ENCODE data around the gene BLVRB. TPM values are rescaled to one million over a fixed set of nuclear protein-coding genes. Genes with fewer than 3 reads are reported as not detected.
"Not testable (repeated sequence)": the region's sequence is repeated elsewhere in the genome, so short reads cannot be mapped to it uniquely, and the experiment has no call there.

The BLVRB gene
- total RNA-seq, 1 experiment from 2014 or later, result 45.6 TPM

DNA sequence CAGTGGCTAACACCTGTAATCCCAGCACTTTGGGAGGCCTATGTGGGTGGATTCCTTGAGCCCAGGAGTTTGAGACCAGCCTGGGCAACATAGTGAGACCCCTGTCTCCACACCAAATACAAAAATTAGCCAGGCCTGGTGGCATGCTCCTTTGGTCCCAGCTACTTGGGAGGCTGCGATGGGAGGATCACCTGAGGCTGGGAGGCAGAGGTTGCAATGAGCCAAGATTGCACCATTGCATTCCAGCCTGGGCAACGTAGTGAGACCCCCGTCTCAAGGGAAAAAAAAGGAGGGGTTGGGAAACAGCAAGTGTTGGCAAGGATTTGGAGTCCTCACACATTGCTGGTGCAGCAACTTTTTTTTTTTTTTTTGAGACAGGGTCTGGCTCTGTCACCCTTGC, 20.5 kb upstream of the BLVRB start:
- ATAC-seq, result no peak
- BruUV-seq (replicated peaks), result no TSS peak

DNA sequence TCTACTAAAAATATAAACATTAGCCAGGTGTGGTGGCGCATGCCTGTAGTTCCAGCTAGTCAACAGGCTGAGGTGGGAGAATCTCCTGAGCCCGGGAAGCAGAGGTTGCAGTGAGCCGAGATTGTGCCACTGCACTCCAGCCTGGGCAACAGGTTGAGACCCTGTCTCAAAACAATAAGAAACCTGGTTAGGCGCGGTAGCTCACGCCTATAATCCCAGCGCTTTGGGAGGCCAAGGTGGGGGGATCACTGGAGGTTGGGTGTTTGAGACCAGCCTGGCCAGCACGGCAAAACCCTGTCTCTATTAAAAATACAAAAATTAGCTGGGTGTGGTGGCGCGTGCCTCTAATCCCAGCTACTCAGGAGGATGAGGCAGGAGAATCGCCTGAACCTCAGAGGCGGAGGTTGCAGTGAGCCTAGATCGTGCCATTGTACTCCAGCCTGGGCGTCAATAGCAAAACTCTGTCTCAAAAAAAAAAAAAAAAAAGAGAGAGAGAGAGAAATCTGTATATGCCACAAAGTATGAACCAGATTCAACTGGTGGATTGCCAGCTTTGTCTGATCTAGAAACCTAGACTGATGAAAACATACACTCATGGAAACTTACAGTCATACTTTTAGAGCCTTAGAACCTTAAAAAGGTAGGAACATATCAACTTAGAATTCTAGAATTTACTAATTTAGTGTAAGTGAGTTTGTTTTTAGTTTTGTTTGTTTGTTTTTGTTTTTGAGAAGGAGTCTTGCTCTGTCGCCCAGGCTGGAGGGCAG, 10.5 kb upstream of the BLVRB start:
- in situ Hi-C loops (cut with HindIII; ENCODE audit: low pct_unique_long_range_greater_than_20kb, low sequenced_read_pairs); POLR2A ChIA-PET; DNase-seq (ENCODE audit: low read depth, low spot score); H3K27ac ChIP-seq (ENCODE audit: low read length); CTCF ChIA-PET; H3K4me3 ChIP-seq (ENCODE audit: low read depth in 2 of 2, low read length in 2 of 2); H3K36me3 ChIP-seq (ENCODE audit: control insufficient read depth, insufficient read depth, low read length); H3K9me3 ChIP-seq (ENCODE audit: control insufficient read depth, insufficient read depth, low read depth, low read length); ATAC-seq; intact Hi-C loops (cut with micrococcal nuclease; ENCODE audit: unreplicated experiment); BruUV-seq (replicated peaks); H3K4me1 ChIP-seq (ENCODE audit: control insufficient read depth, insufficient read depth, low read length); H3K27me3 ChIP-seq (ENCODE audit: control insufficient read depth, insufficient read depth, low read length): not testable (repeated sequence)

More for the DNA sequence above, 20.5 kb upstream of the BLVRB start:
- Histone ChIP-seq H3K27ac (ENCODE audit: low read length) (no peak overlapping the region), H3K9me3 (ENCODE audit: control insufficient read depth, insufficient read depth, low read depth, low read length) (no peaks in the 10 kb centered on the region), H3K27me3 (ENCODE audit: control insufficient read depth, insufficient read depth, low read length) (no peaks in the 10 kb centered on the region), H3K36me3 (ENCODE audit: control insufficient read depth, insufficient read depth, low read length) (no peaks in the 10 kb centered on the region), H3K4me1 (ENCODE audit: control insufficient read depth, insufficient read depth, low read length) (no peaks in the 10 kb centered on the region), H3K4me3 (ENCODE audit: low read depth in 2 of 2, low read length in 2 of 2) (no peak overlapping the region)
- intact Hi-C loops (cut with micrococcal nuclease; ENCODE audit: unreplicated experiment) (no loop called here), in situ Hi-C loops (cut with HindIII; ENCODE audit: low pct_unique_long_range_greater_than_20kb, low sequenced_read_pairs) (no loop called here)
- TF ChIP-seq CTCF (IDR thresholded peaks at IDR 0.05) (no peak), POLR2AphosphoS5 (IDR thresholded peaks at IDR 0.05; ENCODE audit: low read depth, low read length) (no peak), SIN3A (IDR thresholded peaks at IDR 0.05; ENCODE audit: borderline replicate concordance, insufficient read depth, low read depth, low read length) (no peak), TCF7L2 (IDR thresholded peaks at IDR 0.05; ENCODE audit: low read depth, low read length) (no peak)
- TF ChIP-seq, protein P1, sequence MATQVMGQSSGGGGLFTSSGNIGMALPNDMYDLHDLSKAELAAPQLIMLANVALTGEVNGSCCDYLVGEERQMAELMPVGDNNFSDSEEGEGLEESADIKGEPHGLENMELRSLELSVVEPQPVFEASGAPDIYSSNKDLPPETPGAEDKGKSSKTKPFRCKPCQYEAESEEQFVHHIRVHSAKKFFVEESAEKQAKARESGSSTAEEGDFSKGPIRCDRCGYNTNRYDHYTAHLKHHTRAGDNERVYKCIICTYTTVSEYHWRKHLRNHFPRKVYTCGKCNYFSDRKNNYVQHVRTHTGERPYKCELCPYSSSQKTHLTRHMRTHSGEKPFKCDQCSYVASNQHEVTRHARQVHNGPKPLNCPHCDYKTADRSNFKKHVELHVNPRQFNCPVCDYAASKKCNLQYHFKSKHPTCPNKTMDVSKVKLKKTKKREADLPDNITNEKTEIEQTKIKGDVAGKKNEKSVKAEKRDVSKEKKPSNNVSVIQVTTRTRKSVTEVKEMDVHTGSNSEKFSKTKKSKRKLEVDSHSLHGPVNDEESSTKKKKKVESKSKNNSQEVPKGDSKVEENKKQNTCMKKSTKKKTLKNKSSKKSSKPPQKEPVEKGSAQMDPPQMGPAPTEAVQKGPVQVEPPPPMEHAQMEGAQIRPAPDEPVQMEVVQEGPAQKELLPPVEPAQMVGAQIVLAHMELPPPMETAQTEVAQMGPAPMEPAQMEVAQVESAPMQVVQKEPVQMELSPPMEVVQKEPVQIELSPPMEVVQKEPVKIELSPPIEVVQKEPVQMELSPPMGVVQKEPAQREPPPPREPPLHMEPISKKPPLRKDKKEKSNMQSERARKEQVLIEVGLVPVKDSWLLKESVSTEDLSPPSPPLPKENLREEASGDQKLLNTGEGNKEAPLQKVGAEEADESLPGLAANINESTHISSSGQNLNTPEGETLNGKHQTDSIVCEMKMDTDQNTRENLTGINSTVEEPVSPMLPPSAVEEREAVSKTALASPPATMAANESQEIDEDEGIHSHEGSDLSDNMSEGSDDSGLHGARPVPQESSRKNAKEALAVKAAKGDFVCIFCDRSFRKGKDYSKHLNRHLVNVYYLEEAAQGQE (IDR thresholded peaks at IDR 0.05; ENCODE audit: insufficient read depth in 1 of 2, low read depth in 2 of 2, low read length in 1 of 2), result no peak
- ChIA-PET POLR2A (no interaction called here), CTCF (no interaction called here)
- no peak for DNase-seq (ENCODE audit: low read depth, low spot score)

- H3K27me3 ChIP-seq (ENCODE audit: control insufficient read depth, insufficient read depth, low read length), result no peaks in the 10 kb centered on the region
- CTCF ChIA-PET, result interaction anchor here (0.6 kb wide), 1 partner anchor 50 kb away, joined by 3 read pairs; no protein-coding TSS in a partner anchor
- BruUV-seq (replicated peaks), result no TSS peak
- no peaks in the 10 kb centered on the region for H3K9me3 ChIP-seq (ENCODE audit: control insufficient read depth, insufficient read depth, low read depth, low read length)
- H3K36me3 ChIP-seq (ENCODE audit: control insufficient read depth, insufficient read depth, low read length), result no peaks in the 10 kb centered on the region
- no peak for DNase-seq (ENCODE audit: low read depth, low spot score)
- no peaks in the 10 kb centered on the region for H3K4me1 ChIP-seq (ENCODE audit: control insufficient read depth, insufficient read depth, low read length)
- no peak for ATAC-seq
- POLR2A ChIA-PET, result no interaction called here
- no peak overlapping the region for H3K27ac ChIP-seq (ENCODE audit: low read length)
- TF ChIP-seq SIN3A (IDR thresholded peaks at IDR 0.05; ENCODE audit: borderline replicate concordance, insufficient read depth, low read depth, low read length) (no peak), POLR2AphosphoS5 (IDR thresholded peaks at IDR 0.05; ENCODE audit: low read depth, low read length) (no peak), CTCF (IDR thresholded peaks at IDR 0.05) (no peak), TCF7L2 (IDR thresholded peaks at IDR 0.05; ENCODE audit: low read depth, low read length) (no peak)
- TF ChIP-seq, protein P1 (IDR thresholded peaks at IDR 0.05; ENCODE audit: insufficient read depth in 1 of 2, low read depth in 2 of 2, low read length in 1 of 2), result no peak
- H3K4me3 ChIP-seq (ENCODE audit: low read depth in 2 of 2, low read length in 2 of 2), result no peak overlapping the region
- in situ Hi-C loops (cut with HindIII; ENCODE audit: low pct_unique_long_range_greater_than_20kb, low sequenced_read_pairs) (no loop called here), intact Hi-C loops (cut with micrococcal nuclease; ENCODE audit: unreplicated experiment) (no loop called here)
Observed at GRCh38 chr19:40474737-40475136, 9.2 kb upstream of the BLVRB start.
